ENCODE measurements around the gene HEXIM1.

Gene HEXIM1

DNA sequence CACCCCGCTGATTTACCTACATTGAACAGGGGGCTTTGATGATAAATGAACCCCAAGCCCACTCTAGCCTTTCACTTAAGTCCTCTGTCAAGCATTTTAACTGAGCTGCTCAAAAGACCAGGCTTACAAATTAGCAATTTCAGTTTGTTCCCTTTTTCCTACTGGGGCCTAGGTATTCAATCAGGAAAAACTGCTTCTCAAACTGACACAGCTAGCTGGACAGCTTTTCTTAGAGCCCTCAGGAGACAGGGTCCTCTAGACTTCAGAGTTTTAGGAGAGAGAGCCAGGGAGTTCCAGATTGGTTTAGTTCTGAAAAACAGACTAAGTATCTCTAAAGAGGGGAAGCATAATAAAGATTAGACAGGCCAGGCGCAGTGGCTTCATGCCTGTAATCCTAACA, 7.2 kb downstream of the HEXIM1 start:
- Histone ChIP-seq H3K79me2 (ENCODE audit: insufficient read depth, low read depth) (peaks cover 34% of the 10 kb centered on the region), H2AFZ (ENCODE audit: low read depth) (no peak overlapping the region), H3K27ac (no peak overlapping the region; the same call in 1 of the 2 replicates), H3K4me3 (IDR thresholded peaks at IDR 0.05; ENCODE audit: insufficient read depth, low read depth, low read length) (no peak overlapping the region), H4K20me1 (ENCODE audit: insufficient read depth) (no peaks in the 10 kb centered on the region), H3K4me1 (ENCODE audit: low read depth, poor library complexity, severe bottlenecking) (peaks cover 54% of the 10 kb centered on the region), H3K36me3 (ENCODE audit: insufficient read depth) (no peaks in the 10 kb centered on the region), H3K4me2 (no peak overlapping the region), H3K9ac (no peak overlapping the region), H3K27me3 (ENCODE audit: insufficient read depth, low read depth) (no peaks in the 10 kb centered on the region)
- TF ChIP-seq, protein P1, sequence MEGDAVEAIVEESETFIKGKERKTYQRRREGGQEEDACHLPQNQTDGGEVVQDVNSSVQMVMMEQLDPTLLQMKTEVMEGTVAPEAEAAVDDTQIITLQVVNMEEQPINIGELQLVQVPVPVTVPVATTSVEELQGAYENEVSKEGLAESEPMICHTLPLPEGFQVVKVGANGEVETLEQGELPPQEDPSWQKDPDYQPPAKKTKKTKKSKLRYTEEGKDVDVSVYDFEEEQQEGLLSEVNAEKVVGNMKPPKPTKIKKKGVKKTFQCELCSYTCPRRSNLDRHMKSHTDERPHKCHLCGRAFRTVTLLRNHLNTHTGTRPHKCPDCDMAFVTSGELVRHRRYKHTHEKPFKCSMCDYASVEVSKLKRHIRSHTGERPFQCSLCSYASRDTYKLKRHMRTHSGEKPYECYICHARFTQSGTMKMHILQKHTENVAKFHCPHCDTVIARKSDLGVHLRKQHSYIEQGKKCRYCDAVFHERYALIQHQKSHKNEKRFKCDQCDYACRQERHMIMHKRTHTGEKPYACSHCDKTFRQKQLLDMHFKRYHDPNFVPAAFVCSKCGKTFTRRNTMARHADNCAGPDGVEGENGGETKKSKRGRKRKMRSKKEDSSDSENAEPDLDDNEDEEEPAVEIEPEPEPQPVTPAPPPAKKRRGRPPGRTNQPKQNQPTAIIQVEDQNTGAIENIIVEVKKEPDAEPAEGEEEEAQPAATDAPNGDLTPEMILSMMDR (conservative IDR thresholded peaks at IDR 0.05; ENCODE audit: low read depth, low read length), result no peak

GRCh38 chr17:45156242-45156641, 8.0 kb downstream of the HEXIM1 start:
- no peak overlapping the region for H3K9ac ChIP-seq
- no peak overlapping the region for H3K4me3 ChIP-seq (IDR thresholded peaks at IDR 0.05; ENCODE audit: insufficient read depth, low read depth, low read length)
- TF ChIP-seq, protein P1 (conservative IDR thresholded peaks at IDR 0.05; ENCODE audit: low read depth, low read length), result no peak
- H4K20me1 ChIP-seq (ENCODE audit: insufficient read depth), result no peaks in the 10 kb centered on the region
- no peak overlapping the region for H2AFZ ChIP-seq (ENCODE audit: low read depth)
- H3K4me2 ChIP-seq, result no peak overlapping the region
- H3K27me3 ChIP-seq (ENCODE audit: insufficient read depth, low read depth), result no peaks in the 10 kb centered on the region
- H3K27ac ChIP-seq, result no peak overlapping the region
- no peaks in the 10 kb centered on the region for H3K36me3 ChIP-seq (ENCODE audit: insufficient read depth)
- H3K79me2 ChIP-seq (ENCODE audit: insufficient read depth, low read depth), result peaks cover 35% of the 10 kb centered on the region
- peaks cover 46% of the 10 kb centered on the region for H3K4me1 ChIP-seq (ENCODE audit: low read depth, poor library complexity, severe bottlenecking)

GRCh38 chr17:45160447-45161287, 12.4 kb downstream of the HEXIM1 start:
- H3K79me2 ChIP-seq (ENCODE audit: insufficient read depth, low read depth), result peaks cover 29% of the 10 kb centered on the region
- peak overlapping the region; percentile 93 for H3K27ac ChIP-seq
- peak overlapping the region; percentile 67 for H3K4me3 ChIP-seq (IDR thresholded peaks at IDR 0.05; ENCODE audit: insufficient read depth, low read depth, low read length)
- peak overlapping the region; percentile 44; the same call in 1 of the 2 replicates for H2AFZ ChIP-seq (ENCODE audit: low read depth)
- H3K27me3 ChIP-seq (ENCODE audit: insufficient read depth, low read depth), result no peaks in the 10 kb centered on the region
- no peaks in the 10 kb centered on the region for H3K36me3 ChIP-seq (ENCODE audit: insufficient read depth)
- H3K4me2 ChIP-seq, result peak overlapping the region; percentile 95
- peaks cover 40% of the 10 kb centered on the region for H3K4me1 ChIP-seq (ENCODE audit: low read depth, poor library complexity, severe bottlenecking)
- H4K20me1 ChIP-seq (ENCODE audit: insufficient read depth), result no peaks in the 10 kb centered on the region
- TF ChIP-seq, protein P1 (conservative IDR thresholded peaks at IDR 0.05; ENCODE audit: low read depth, low read length), result no peak
- H3K9ac ChIP-seq, result peak overlapping the region; percentile 99

- Histone ChIP-seq H3K9ac (peak within 1 kb of the TSS; percentile 99), H2AFZ (ENCODE audit: low read depth) (peak within 1 kb of the TSS; percentile 44; the same call in 1 of the 2 replicates), H3K4me2 (peak within 1 kb of the TSS; percentile 95), H3K27me3 (ENCODE audit: insufficient read depth, low read depth) (no peaks in the 10 kb centered on the region), H3K27ac (peak within 1 kb of the TSS; percentile 93), H3K79me2 (ENCODE audit: insufficient read depth, low read depth) (peaks cover 29% of the 10 kb centered on the region), H3K4me1 (ENCODE audit: low read depth, poor library complexity, severe bottlenecking) (peaks cover 41% of the 10 kb centered on the region), H4K20me1 (ENCODE audit: insufficient read depth) (no peaks in the 10 kb centered on the region), H3K4me3 (IDR thresholded peaks at IDR 0.05; ENCODE audit: insufficient read depth, low read depth, low read length) (peak within 1 kb of the TSS; percentile 67), H3K36me3 (ENCODE audit: insufficient read depth) (no peaks in the 10 kb centered on the region)
- TF ChIP-seq, protein P1 (conservative IDR thresholded peaks at IDR 0.05; ENCODE audit: low read depth, low read length), result no peak
Observed at GRCh38 chr17:45161288-45162024, 13.2 kb downstream of the HEXIM1 start, which contains the start of gene HEXIM2. HEXIM2 (plus strand) TSS chr17:45161875; CDS start chr17:45162794, 919 bp downstream.
